Measurements from ENCODE around the gene EGFR. TPM values are rescaled to one million over a fixed set of nuclear protein-coding genes. Genes with fewer than 3 reads are reported as not detected.
"Not testable (repeated sequence)": the region's sequence is repeated elsewhere in the genome, so short reads cannot be mapped to it uniquely, and the experiment has no call there.

EGFR gene
- total RNA-seq, 1 donor from 2014 or later = 5.0 TPM

DNA sequence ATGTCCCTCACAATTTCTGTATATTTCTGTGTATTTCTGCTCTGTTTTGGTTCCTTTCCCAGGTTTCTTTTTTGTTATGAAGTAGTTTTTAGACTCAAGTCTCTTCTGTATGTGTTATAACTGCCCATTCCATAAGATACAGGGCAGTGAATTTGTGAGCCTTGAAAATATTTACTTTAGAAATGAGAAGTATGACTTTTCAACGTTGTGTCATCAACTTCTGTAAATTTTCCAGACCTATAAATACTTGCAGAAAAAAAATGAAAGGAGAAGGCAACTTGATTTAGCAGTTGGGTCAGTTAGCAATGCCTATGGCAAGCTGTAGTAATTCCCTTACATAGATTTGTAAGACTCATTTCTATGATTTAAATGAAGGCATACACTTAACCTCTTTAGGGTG is 11.5 kb downstream of the EGFR start:
- TF ChIP-seq, protein P1, sequence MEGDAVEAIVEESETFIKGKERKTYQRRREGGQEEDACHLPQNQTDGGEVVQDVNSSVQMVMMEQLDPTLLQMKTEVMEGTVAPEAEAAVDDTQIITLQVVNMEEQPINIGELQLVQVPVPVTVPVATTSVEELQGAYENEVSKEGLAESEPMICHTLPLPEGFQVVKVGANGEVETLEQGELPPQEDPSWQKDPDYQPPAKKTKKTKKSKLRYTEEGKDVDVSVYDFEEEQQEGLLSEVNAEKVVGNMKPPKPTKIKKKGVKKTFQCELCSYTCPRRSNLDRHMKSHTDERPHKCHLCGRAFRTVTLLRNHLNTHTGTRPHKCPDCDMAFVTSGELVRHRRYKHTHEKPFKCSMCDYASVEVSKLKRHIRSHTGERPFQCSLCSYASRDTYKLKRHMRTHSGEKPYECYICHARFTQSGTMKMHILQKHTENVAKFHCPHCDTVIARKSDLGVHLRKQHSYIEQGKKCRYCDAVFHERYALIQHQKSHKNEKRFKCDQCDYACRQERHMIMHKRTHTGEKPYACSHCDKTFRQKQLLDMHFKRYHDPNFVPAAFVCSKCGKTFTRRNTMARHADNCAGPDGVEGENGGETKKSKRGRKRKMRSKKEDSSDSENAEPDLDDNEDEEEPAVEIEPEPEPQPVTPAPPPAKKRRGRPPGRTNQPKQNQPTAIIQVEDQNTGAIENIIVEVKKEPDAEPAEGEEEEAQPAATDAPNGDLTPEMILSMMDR (IDR thresholded peaks at IDR 0.05; ENCODE audit: unreplicated experiment) = no peak
- H3K36me3 Mint-ChIP-seq (ENCODE audit: low read depth, unreplicated experiment) = no peaks in the 10 kb centered on the region
- no peak overlapping the region for H3K27ac Mint-ChIP-seq (ENCODE audit: unreplicated experiment)
- H3K4me3 Mint-ChIP-seq (ENCODE audit: unreplicated experiment) = no peak overlapping the region
- no peak for DNase-seq (ENCODE audit: low spot score)
- no peaks in the 10 kb centered on the region for H3K9me3 Mint-ChIP-seq (ENCODE audit: unreplicated experiment)
- no peaks in the 10 kb centered on the region for H3K27me3 Mint-ChIP-seq (ENCODE audit: unreplicated experiment)
- no peaks in the 10 kb centered on the region for H3K4me1 Mint-ChIP-seq (ENCODE audit: unreplicated experiment)

DNA sequence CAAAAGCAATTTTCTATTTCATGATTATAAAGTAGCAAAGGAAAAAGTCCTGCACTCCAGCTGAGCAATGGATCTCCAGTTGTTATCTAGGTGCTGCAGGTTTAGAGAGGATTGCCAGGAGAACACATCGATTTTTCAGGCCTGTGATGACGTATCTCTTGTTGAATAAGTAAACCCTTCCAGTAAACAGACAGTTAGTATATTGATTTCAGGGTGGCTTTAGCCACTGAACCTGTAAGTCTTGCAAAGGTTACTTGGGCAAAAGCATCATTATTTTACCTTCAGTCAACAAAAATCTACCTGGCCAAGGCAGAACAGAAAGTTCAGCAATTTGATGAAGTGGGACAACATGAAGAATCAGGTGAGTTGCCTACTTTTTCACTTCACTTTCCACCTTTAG is 12.3 kb downstream of the EGFR start:
- Mint-ChIP-seq H3K9me3 (ENCODE audit: unreplicated experiment) (no peaks in the 10 kb centered on the region), H3K4me3 (ENCODE audit: unreplicated experiment) (no peak overlapping the region), H3K4me1 (ENCODE audit: unreplicated experiment) (no peaks in the 10 kb centered on the region), H3K27ac (ENCODE audit: unreplicated experiment) (no peak overlapping the region), H3K36me3 (ENCODE audit: low read depth, unreplicated experiment) (no peaks in the 10 kb centered on the region), H3K27me3 (ENCODE audit: unreplicated experiment) (no peaks in the 10 kb centered on the region)
- TF ChIP-seq, protein P1 (IDR thresholded peaks at IDR 0.05; ENCODE audit: unreplicated experiment) = no peak
- no peak for DNase-seq (ENCODE audit: low spot score)

DNA sequence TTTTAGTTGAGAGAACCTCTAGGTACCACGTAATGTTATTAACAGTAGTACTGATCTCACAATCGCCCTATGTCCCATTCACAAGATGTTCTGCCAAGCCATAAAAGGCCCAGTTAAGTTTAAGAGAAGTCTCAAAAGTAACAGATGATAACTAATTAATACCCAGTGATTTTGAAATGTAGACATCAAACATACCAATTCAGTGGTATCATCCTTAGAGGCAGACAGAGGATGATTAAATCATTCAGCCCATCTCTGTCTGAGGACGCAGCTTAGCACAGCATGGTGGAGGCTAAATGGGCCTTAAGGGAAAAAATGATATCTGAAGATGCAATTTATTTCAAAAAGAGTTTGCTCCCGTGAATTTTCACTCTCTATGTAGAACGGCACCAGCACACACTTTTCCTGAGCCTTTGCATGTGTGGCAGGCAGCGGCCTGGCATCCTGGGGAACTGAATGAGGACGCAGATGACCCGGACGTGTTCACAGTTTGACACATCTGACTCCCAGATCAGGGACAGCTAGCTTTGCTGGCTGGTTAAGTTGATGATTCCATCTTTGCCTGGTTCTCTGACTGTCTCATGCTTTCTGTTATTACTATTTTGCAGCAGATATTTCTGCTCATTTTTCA is 13.4 kb downstream of the EGFR start:
- Mint-ChIP-seq H3K27me3 (ENCODE audit: unreplicated experiment) (no peaks in the 10 kb centered on the region), H3K4me3 (ENCODE audit: unreplicated experiment) (no peak overlapping the region), H3K4me1 (ENCODE audit: unreplicated experiment) (no peaks in the 10 kb centered on the region), H3K9me3 (ENCODE audit: unreplicated experiment) (no peaks in the 10 kb centered on the region), H3K27ac (ENCODE audit: unreplicated experiment) (no peak overlapping the region), H3K36me3 (ENCODE audit: low read depth, unreplicated experiment) (no peaks in the 10 kb centered on the region)
- no peak for DNase-seq (ENCODE audit: low spot score)
- TF ChIP-seq, protein P1 (IDR thresholded peaks at IDR 0.05; ENCODE audit: unreplicated experiment) = no peak

DNA sequence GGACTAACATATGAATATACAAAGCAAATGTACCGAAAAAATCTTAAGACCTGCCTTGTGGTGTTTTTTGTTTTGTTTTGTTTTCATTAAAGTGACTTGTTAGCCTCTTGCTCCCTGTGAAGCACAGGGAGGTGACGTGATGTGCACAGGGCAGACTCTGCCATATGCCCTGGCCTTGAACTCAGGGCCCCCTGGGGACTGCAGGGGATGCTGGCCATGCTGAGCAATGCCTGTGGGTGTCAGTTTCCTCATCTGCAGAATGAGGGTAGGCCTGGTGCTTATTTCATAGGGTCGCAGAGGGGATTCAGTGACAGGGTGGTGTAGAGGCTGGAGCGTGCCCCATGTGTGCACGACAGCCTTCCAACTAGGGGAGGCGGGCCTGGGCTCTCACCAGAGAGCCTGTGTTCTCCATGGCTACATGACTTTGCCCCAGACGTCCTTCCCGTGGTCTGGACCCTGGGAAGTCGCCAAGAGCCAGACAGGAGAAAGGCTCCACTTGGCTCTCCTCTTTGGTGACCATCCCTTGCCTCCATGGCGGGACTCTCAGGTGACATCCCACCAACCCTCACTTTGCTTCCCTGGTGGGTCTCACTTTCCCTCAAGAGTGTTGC is 14.5 kb downstream of the EGFR start:
- Mint-ChIP-seq H3K9me3 (ENCODE audit: unreplicated experiment) (no peaks in the 10 kb centered on the region), H3K4me3 (ENCODE audit: unreplicated experiment) (no peak overlapping the region), H3K4me1 (ENCODE audit: unreplicated experiment) (no peaks in the 10 kb centered on the region), H3K36me3 (ENCODE audit: low read depth, unreplicated experiment) (no peaks in the 10 kb centered on the region), H3K27me3 (ENCODE audit: unreplicated experiment) (no peaks in the 10 kb centered on the region), H3K27ac (ENCODE audit: unreplicated experiment) (no peak overlapping the region)
- DNase-seq (ENCODE audit: low spot score) = no peak
- TF ChIP-seq, protein P1 (IDR thresholded peaks at IDR 0.05; ENCODE audit: unreplicated experiment) = no peak

DNA sequence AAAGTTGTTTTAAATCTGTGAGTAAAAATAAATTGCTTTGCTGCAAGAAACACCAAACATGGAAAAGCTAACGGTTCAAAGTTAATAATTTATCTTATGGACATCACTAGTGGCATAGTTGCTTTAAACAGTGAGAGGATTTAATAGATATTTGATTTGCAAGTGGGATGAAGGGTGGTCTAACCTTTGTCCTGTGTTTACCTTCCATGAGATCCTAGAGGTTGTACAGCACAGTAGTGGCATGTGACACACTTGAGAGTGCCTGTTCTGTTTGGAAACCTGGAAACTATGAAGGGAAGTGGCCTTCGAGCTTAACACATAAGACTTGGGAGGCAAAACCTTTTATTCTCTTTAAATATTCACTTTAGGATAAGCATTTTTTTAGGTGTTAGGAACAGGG is 16.0 kb downstream of the EGFR start:
- DNase-seq (ENCODE audit: low spot score) = no peak
- no peak overlapping the region for H3K4me3 Mint-ChIP-seq (ENCODE audit: unreplicated experiment)
- no peaks in the 10 kb centered on the region for H3K27me3 Mint-ChIP-seq (ENCODE audit: unreplicated experiment)
- H3K36me3 Mint-ChIP-seq (ENCODE audit: low read depth, unreplicated experiment) = no peaks in the 10 kb centered on the region
- TF ChIP-seq, protein P1 (IDR thresholded peaks at IDR 0.05; ENCODE audit: unreplicated experiment) = no peak
- H3K27ac Mint-ChIP-seq (ENCODE audit: unreplicated experiment) = no peak overlapping the region
- H3K9me3 Mint-ChIP-seq (ENCODE audit: unreplicated experiment) = no peaks in the 10 kb centered on the region
- H3K4me1 Mint-ChIP-seq (ENCODE audit: unreplicated experiment) = no peaks in the 10 kb centered on the region

DNA sequence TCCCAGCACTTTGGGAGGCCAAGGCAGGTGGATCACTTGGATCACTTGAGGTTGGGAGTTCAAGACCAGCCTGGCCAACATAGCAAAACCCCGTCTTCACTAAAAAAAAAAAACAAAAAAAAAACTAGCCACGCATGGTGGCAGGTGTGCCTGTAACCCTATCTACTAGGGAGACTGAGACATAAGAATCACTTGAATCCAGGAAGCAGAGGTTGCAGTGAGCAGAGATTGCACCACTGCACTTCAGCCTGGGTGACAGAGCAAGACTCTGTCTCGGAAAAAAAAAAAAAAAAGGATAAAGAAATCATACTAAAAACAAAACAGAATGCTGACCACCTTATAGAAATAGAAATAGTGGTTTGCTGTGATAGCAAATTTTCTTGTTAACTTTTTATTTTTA is 16.6 kb downstream of the EGFR start:
- H3K4me1 Mint-ChIP-seq (ENCODE audit: unreplicated experiment); H3K27ac Mint-ChIP-seq (ENCODE audit: unreplicated experiment); H3K36me3 Mint-ChIP-seq (ENCODE audit: low read depth, unreplicated experiment); DNase-seq (ENCODE audit: low spot score); H3K27me3 Mint-ChIP-seq (ENCODE audit: unreplicated experiment); H3K4me3 Mint-ChIP-seq (ENCODE audit: unreplicated experiment); H3K9me3 Mint-ChIP-seq (ENCODE audit: unreplicated experiment): not testable (repeated sequence)
